ENCODE measurements around the gene MCEMP1. TPM values are rescaled to one million over a fixed set of nuclear protein-coding genes. Genes with fewer than 3 reads are reported as not detected.
A peak's percentile ranks its signal among the peaks of the same experiment; 100 is the strongest.

MCEMP1 gene
- total and polyA plus RNA-seq, 2 of the 13 experiments (the other 11 are each of a cell fraction or from before 2014, with no cell fraction given), result not detected

- no peaks in the 10 kb centered on the region for H3K9me3 ChIP-seq (ENCODE audit: low read length)
- in situ Hi-C loops (cut with HindIII; ENCODE audit: extremely low pct_ligation_motif_present, low pct_unique_long_range_greater_than_20kb), result no loop called here
- no peak overlapping the region for H3K4me2 ChIP-seq (ENCODE audit: low read depth, low read length)
- H3K4me1 ChIP-seq (ENCODE audit: insufficient read depth, low read length), result peaks cover 36% of the 10 kb centered on the region
- H2AFZ ChIP-seq (ENCODE audit: low read length), result no peak overlapping the region
- no peak overlapping the region for H3K27ac ChIP-seq (ENCODE audit: extremely low read length, insufficient read depth, low read length)
- H3K79me2 ChIP-seq (ENCODE audit: insufficient read depth, low read length), result peaks cover 5% of the 10 kb centered on the region
- FAIRE-seq, result no peak
- WGBS (ENCODE audit: low lambda C conversion rate), result 37% methylated on average over 10 of the region's 12 CpGs
- H4K20me1 ChIP-seq (ENCODE audit: insufficient read depth, low read length), result no peaks in the 10 kb centered on the region
- POLR2A ChIA-PET, result no interaction called here
- H3K27me3 ChIP-seq (ENCODE audit: control insufficient read depth in 1 of 2, insufficient read depth in 2 of 2, low read length in 2 of 2), result peaks cover 3 to 20% of the 10 kb centered on the region in 2 experiments; a peak in 2 of 5 replicates
- intact Hi-C loops (cut with micrococcal nuclease; ENCODE audit: unreplicated experiment), result no loop called here
- CTCF ChIA-PET (ENCODE audit: low intra/inter-chr PET ratio, low total read pairs), result interaction anchor here (1.3 kb wide), 1 partner anchor 26 kb away, joined by 7 read pairs; no protein-coding TSS in a partner anchor
- 0 out of 5 replicates have a peak, but pooled peaks cover 0 to 2% of the 10 kb centered on the region in 2 experiments for H3K36me3 ChIP-seq (replicated peaks in 1 of 2; ENCODE audit: control insufficient read depth in 1 of 2, insufficient read depth in 2 of 2, low read length in 2 of 2)
- no peak overlapping the region for H3K9ac ChIP-seq (ENCODE audit: insufficient read depth, low read depth, low read length)
- BruUV-seq (replicated peaks), result no TSS peak
- TF ChIP-seq GRHL1 (CRISPR knock-in tag; conservative IDR thresholded peaks at IDR 0.05), result no peak
- no peak for TF ChIP-seq ZNF749 (CRISPR knock-in tag; IDR thresholded peaks at IDR 0.05; ENCODE audit: borderline replicate concordance)
- TF ChIP-seq AGO2 (optimal IDR thresholded peaks at IDR 0.05; ENCODE audit: low read depth, low read length), result no peak
- peak; percentile 18; the same call in 1 of the 2 replicates for TF ChIP-seq SMC3 (IDR thresholded peaks at IDR 0.05; ENCODE audit: low read length)
- TF ChIP-seq CTCF (CRISPR knock-in tag; IDR thresholded peaks at IDR 0.05), result peak; percentile 35
- TF ChIP-seq FOXK2 (IDR thresholded peaks at IDR 0.05), result no peak
- TF ChIP-seq XRCC5 (optimal IDR thresholded peaks at IDR 0.05; ENCODE audit: low read length), result no peak
- TF ChIP-seq ZNF788 (CRISPR knock-in tag; IDR thresholded peaks at IDR 0.05; ENCODE audit: borderline replicate concordance), result no peak
- no peak for TF ChIP-seq ZNF557 (CRISPR knock-in tag; IDR thresholded peaks at IDR 0.05)
- 0 out of 2 replicates have a peak, but pooled peaks have one; percentile 9 for TF ChIP-seq STAG1 (CRISPR knock-in tag; IDR thresholded peaks at IDR 0.05)
- TF ChIP-seq ZNF710 (CRISPR knock-in tag; IDR thresholded peaks at IDR 0.05; ENCODE audit: borderline replicate concordance), result no peak
- no peak for TF ChIP-seq POGK (CRISPR knock-in tag; conservative IDR thresholded peaks at IDR 0.05)
- 0 out of 2 replicates have a peak, but pooled peaks have one; percentile 19 for TF ChIP-seq JUNB (CRISPR knock-in tag; IDR thresholded peaks at IDR 0.05; ENCODE audit: borderline replicate concordance)
- peak; percentile 62; the same call in 1 of the 2 replicates for TF ChIP-seq CREB1 (IDR thresholded peaks at IDR 0.05)
- TF ChIP-seq CREB1 (CRISPR knock-in tag; IDR thresholded peaks at IDR 0.05), result no peak
- peak; percentile 66 for ATAC-seq
- DNase-seq (ENCODE audit: low spot score), result peak; percentile 18
- no peak overlapping the region for H3K4me3 ChIP-seq (replicated peaks in 1 of 3; ENCODE audit: insufficient read depth in 1 of 3, low read depth in 2 of 3, low read length in 3 of 3)
Observed at GRCh38 chr19:7677669-7678311, 900 bp downstream of the MCEMP1 start.

Measured in HepG2 (cell line).